Loucy (cell line): ENCODE measurements around the gene PEX5L.

Experiments
- EZH2phosphoT487 ChIP-seq: fragments of 200-600 bp; IDR thresholded peaks from 2 replicates; pipeline ENCODE4 v1.6.1; 2018; ENCODE audit warnings: antibody characterized with exemption, mild to moderate bottlenecking, moderate library complexity, borderline replicate concordance
- TF ChIP-seq, protein P1 (sequence below): fragments of 200-600 bp; sonication (generic); conservative IDR thresholded peaks from 2 replicates; pipeline ENCODE4 v1.5.1; 2014; ENCODE audit warnings: mild to moderate bottlenecking, antibody characterized with exemption, low read length

DNA sequence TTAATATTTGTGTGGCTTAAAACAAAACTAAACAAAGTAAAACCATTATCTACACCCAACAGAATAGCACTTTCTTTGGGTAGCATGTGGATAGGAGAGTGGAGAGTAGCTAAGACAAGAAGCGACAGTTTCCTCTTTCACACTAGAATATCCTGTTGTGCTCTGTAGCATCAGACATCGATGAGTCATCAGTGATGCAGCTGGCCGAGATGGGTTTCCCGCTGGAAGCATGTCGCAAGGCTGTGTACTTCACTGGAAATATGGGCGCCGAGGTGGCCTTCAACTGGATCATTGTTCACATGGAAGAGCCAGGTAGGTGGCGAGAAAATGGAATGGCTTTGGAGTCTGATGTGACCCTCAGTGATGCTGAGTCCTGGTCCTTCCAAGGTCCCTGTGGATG lies 275.8 kb downstream of the PEX5L start:
- TF ChIP-seq, protein P1, sequence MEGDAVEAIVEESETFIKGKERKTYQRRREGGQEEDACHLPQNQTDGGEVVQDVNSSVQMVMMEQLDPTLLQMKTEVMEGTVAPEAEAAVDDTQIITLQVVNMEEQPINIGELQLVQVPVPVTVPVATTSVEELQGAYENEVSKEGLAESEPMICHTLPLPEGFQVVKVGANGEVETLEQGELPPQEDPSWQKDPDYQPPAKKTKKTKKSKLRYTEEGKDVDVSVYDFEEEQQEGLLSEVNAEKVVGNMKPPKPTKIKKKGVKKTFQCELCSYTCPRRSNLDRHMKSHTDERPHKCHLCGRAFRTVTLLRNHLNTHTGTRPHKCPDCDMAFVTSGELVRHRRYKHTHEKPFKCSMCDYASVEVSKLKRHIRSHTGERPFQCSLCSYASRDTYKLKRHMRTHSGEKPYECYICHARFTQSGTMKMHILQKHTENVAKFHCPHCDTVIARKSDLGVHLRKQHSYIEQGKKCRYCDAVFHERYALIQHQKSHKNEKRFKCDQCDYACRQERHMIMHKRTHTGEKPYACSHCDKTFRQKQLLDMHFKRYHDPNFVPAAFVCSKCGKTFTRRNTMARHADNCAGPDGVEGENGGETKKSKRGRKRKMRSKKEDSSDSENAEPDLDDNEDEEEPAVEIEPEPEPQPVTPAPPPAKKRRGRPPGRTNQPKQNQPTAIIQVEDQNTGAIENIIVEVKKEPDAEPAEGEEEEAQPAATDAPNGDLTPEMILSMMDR: no peak
- TF ChIP-seq EZH2phosphoT487: no peak
